Superior temporal gyrus (tissue), 1 donor: ENCODE measurements around the gene MAPKBP1.
A peak's percentile ranks its signal among the peaks of the same experiment; 100 is the strongest.
"Not testable (repeated sequence)": the region's sequence is repeated elsewhere in the genome, so short reads cannot be mapped to it uniquely, and the experiment has no call there.

Source experiments
- DNase-seq: peaks from one replicate; pipeline ENCODE4 v3.0.0-alpha.2; 2016; ENCODE audit errors: extremely low spot score

Gene MAPKBP1

GRCh38 chr15:41825572-41826535, 51.6 kb downstream of the MAPKBP1 start:
- DNase-seq = no peak

- no peak for DNase-seq
These were observed 53.1 kb downstream of the MAPKBP1 start for GRCh38 chr15:41827290-41827879.

GRCh38 chr15:41827880-41828806, 53.9 kb downstream of the MAPKBP1 start, which contains the start of gene JMJD7:
Gene JMJD7 (plus strand): TSS chr15:41828092. CDS start chr15:41828125, 33 bp downstream.
- DNase-seq = peak; percentile 86

- DNase-seq = peak; percentile 64
These were observed 54.5 kb downstream of the MAPKBP1 start for GRCh38 chr15:41828807-41829141.

- no peak for DNase-seq
These were observed 55.8 kb downstream of the MAPKBP1 start for GRCh38 chr15:41829959-41830646.

GRCh38 chr15:41831291-41831690, 57.0 kb downstream of the MAPKBP1 start:
- DNase-seq = not testable (repeated sequence)

GRCh38 chr15:41832208-41832607, 57.9 kb downstream of the MAPKBP1 start:
- DNase-seq = no peak

GRCh38 chr15:41832875-41833274, 58.6 kb downstream of the MAPKBP1 start:
- DNase-seq = no peak

GRCh38 chr15:41834096-41834495, 59.8 kb downstream of the MAPKBP1 start:
- no peak for DNase-seq

GRCh38 chr15:41836073-41836472, 61.8 kb downstream of the MAPKBP1 start:
- no peak for DNase-seq

- no peak for DNase-seq
These were observed 62.6 kb downstream of the MAPKBP1 start for GRCh38 chr15:41836713-41837454.

GRCh38 chr15:41838400-41838897, 64.2 kb downstream of the MAPKBP1 start, which contains the start of gene PLA2G4B:
Gene PLA2G4B (plus strand): TSS chr15:41838847. CDS start chr15:41838914, 67 bp downstream.
- no peak for DNase-seq

- no peak for DNase-seq
These were observed 65.7 kb downstream of the MAPKBP1 start for GRCh38 chr15:41839781-41840491.

- no peak for DNase-seq
These were observed 66.4 kb downstream of the MAPKBP1 start for GRCh38 chr15:41840673-41841072.

- DNase-seq = no peak
These were observed 66.8 kb downstream of the MAPKBP1 start for GRCh38 chr15:41841131-41841530.

GRCh38 chr15:41842229-41842628, 67.9 kb downstream of the MAPKBP1 start:
- DNase-seq = no peak

- no peak for DNase-seq
These were observed 69.3 kb downstream of the MAPKBP1 start for GRCh38 chr15:41843571-41843970.

- no peak for DNase-seq
These were observed 70.5 kb downstream of the MAPKBP1 start for GRCh38 chr15:41844814-41845213.

- no peak for DNase-seq
These were observed 72.9 kb downstream of the MAPKBP1 start for GRCh38 chr15:41847206-41847605.

- no peak for DNase-seq
These were observed 73.7 kb downstream of the MAPKBP1 start for GRCh38 chr15:41847981-41848380.
